ENCODE data around the gene FRMD4B.

DNA sequence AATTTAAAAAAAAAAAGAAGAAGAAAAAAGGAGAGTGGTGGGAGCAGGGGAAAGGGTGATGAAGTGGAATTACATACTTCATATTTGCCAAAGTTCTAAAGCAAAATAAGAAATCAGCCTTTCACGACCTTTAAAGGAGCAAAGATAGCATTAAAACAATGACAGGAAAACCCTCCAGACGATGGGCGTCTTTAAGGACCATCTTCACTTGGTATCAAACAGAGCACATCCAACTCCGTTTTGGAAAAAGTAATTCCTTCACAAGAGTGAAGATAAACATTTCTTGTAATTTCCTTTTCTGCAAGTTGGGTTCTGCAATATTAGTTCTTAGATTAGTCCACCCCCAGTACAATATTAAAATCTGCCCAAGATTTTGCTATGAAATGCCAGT, 32.8 kb downstream of the FRMD4B start:
- TF ChIP-seq, protein P1, sequence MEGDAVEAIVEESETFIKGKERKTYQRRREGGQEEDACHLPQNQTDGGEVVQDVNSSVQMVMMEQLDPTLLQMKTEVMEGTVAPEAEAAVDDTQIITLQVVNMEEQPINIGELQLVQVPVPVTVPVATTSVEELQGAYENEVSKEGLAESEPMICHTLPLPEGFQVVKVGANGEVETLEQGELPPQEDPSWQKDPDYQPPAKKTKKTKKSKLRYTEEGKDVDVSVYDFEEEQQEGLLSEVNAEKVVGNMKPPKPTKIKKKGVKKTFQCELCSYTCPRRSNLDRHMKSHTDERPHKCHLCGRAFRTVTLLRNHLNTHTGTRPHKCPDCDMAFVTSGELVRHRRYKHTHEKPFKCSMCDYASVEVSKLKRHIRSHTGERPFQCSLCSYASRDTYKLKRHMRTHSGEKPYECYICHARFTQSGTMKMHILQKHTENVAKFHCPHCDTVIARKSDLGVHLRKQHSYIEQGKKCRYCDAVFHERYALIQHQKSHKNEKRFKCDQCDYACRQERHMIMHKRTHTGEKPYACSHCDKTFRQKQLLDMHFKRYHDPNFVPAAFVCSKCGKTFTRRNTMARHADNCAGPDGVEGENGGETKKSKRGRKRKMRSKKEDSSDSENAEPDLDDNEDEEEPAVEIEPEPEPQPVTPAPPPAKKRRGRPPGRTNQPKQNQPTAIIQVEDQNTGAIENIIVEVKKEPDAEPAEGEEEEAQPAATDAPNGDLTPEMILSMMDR (IDR thresholded peaks at IDR 0.05 in 2 of 3, conservative IDR thresholded peaks at IDR 0.05 in 1 of 3; ENCODE audit: control insufficient read depth in 2 of 3, extremely low read depth in 1 of 3, insufficient read depth in 1 of 3, low read depth in 3 of 3, low read length in 3 of 3) = no peak
- TF ChIP-seq CBFB (IDR thresholded peaks at IDR 0.05; ENCODE audit: low read depth) (no peak), CHD2 (IDR thresholded peaks at IDR 0.05; ENCODE audit: borderline replicate concordance, low read depth, low read length) (no peak), YY1 (IDR thresholded peaks at IDR 0.05; ENCODE audit: low read depth, low read length) (no peak), EZH2 (IDR thresholded peaks at IDR 0.05; ENCODE audit: borderline replicate concordance, control insufficient read depth, low read depth, low read length) (no peak), NR2C1 (IDR thresholded peaks at IDR 0.05) (no peak), SIN3A (IDR thresholded peaks at IDR 0.05; ENCODE audit: low read depth, low read length) (no peak), MXI1 (IDR thresholded peaks at IDR 0.05; ENCODE audit: low read depth, low read length) (no peak), BACH1 (IDR thresholded peaks at IDR 0.05; ENCODE audit: borderline replicate concordance) (no peak)
- TF ChIP-seq, protein P2, sequence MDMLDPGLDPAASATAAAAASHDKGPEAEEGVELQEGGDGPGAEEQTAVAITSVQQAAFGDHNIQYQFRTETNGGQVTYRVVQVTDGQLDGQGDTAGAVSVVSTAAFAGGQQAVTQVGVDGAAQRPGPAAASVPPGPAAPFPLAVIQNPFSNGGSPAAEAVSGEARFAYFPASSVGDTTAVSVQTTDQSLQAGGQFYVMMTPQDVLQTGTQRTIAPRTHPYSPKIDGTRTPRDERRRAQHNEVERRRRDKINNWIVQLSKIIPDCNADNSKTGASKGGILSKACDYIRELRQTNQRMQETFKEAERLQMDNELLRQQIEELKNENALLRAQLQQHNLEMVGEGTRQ (IDR thresholded peaks at IDR 0.05; ENCODE audit: borderline replicate concordance, low read depth, low read length) = no peak
